Ectodermal cell (in vitro differentiated cells): ENCODE results near the gene GABRB1.

Source experiments
- H3K27ac ChIP-seq: 2 replicates; pipeline ENCODE4 v1.7.0; 2013; ENCODE audit warnings: mild to moderate bottlenecking, low read depth, low read length; ENCODE audit not compliant: insufficient read depth, poor library complexity, severe bottlenecking
- H3K27me3 ChIP-seq: 2 replicates; pipeline ENCODE4 v1.7.0; 2013; ENCODE audit warnings: mild to moderate bottlenecking, low read length; ENCODE audit not compliant: insufficient read depth, control insufficient read depth, poor library complexity, severe bottlenecking
- H3K36me3 ChIP-seq: one replicate; pipeline ENCODE4 v1.7.0; 2013; ENCODE audit warnings: low read length; ENCODE audit not compliant: control insufficient read depth, insufficient read depth
- H3K4me1 ChIP-seq: one replicate; pipeline ENCODE4 v1.7.0; 2013; ENCODE audit warnings: low read length; ENCODE audit not compliant: control insufficient read depth, insufficient read depth
- H3K4me3 ChIP-seq: 2 replicates; pipeline ENCODE4 v1.7.0; 2013; ENCODE audit warnings: low read depth, low read length, control low read depth; ENCODE audit not compliant: insufficient read depth
- H3K9me3 ChIP-seq: 2 replicates; pipeline ENCODE4 v1.7.0; 2013; ENCODE audit warnings: mild to moderate bottlenecking, low read length, moderate library complexity; ENCODE audit not compliant: control insufficient read depth
- WGBS, 2 experiments: methylation state at CpG; one replicate each; pipeline ENCODE4 v1.1.7; 2013; ENCODE audit warnings: missing lambda C conversion rate in 2 of 2; 5-methylcytosine and 5-hydroxymethylcytosine counted together

Gene GABRB1

DNA sequence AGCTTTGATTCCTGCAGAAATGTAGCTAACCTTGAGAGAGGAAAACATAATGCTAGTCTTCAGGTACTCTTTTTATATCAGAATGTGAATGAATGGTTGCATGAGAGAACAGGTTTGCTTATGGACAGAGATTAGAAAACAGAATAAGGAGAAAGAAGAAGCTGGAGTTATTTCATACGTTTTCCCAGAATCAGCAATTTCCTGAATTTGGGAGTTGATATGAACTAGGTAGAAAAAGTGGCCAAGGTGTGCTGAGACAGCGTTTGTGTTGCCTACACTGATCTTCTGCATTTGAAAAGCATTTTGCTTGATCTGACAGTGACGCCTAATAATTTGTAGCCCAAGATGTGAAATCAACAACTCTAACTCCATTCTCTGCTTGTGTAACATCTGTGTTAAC is 12.5 kb downstream of the GABRB1 start:
- Histone ChIP-seq H3K9me3 (no peaks in the 10 kb centered on the region), H3K27ac (no peak overlapping the region), H3K27me3 (no peaks in the 10 kb centered on the region), H3K4me1 (no peaks in the 10 kb centered on the region), H3K4me3 (no peak overlapping the region), H3K36me3 (no peaks in the 10 kb centered on the region)
- 86 to 90% methylated on average over 3 of the region's 3 CpGs for WGBS, 2 experiments

DNA sequence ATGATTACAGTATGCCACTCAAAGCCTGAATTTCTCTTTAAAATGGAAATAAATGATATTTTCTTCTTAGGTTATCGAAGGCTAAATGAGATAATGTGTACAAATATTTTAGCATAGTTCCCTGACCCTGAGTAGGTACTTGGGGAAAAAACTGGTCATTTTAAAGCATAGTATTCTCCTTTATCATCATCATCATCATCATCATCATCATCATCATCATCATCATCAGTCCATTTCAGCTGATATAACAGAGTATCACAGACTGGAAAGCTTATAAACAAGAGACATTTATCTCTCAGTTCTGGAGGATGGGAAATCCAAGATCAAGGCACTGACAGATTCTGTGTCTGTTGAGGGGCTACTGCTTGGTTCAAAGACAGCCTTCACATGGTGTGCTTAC is 13.9 kb downstream of the GABRB1 start:
- H3K9me3 ChIP-seq = no peaks in the 10 kb centered on the region
- H3K4me3 ChIP-seq = no peak overlapping the region
- H3K4me1 ChIP-seq = no peaks in the 10 kb centered on the region
- H3K36me3 ChIP-seq = no peaks in the 10 kb centered on the region
- H3K27me3 ChIP-seq = no peaks in the 10 kb centered on the region
- H3K27ac ChIP-seq = no peak overlapping the region
- 91% methylated on average over 1 of the region's 1 CpG; no CpG with 5 or more reads in 1 of the 2 experiments for WGBS, 2 experiments

DNA sequence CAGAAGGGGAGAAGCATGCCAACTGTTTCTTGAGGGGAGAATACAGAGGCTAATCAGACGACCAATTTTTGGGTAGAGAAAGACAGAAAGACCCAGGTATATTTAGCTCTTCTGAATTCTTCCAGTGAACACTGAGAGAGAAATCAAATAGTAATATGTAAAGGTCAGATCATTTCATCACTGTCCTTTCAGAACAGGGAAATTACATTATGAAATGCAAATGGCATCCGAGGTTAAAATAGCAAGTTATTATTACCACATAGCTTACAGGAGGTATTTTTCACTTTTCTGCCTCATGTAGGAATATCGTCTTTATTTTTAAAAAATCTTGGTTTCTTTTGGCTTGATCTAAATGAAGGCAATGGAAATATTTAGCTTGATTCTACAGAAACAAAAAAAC is 18.0 kb downstream of the GABRB1 start:
- H3K4me3 ChIP-seq = no peak overlapping the region
- no peaks in the 10 kb centered on the region for H3K27me3 ChIP-seq
- WGBS, 2 experiments = 22 to 72% methylated on average over 1 to 2 of the region's 3 CpGs

DNA sequence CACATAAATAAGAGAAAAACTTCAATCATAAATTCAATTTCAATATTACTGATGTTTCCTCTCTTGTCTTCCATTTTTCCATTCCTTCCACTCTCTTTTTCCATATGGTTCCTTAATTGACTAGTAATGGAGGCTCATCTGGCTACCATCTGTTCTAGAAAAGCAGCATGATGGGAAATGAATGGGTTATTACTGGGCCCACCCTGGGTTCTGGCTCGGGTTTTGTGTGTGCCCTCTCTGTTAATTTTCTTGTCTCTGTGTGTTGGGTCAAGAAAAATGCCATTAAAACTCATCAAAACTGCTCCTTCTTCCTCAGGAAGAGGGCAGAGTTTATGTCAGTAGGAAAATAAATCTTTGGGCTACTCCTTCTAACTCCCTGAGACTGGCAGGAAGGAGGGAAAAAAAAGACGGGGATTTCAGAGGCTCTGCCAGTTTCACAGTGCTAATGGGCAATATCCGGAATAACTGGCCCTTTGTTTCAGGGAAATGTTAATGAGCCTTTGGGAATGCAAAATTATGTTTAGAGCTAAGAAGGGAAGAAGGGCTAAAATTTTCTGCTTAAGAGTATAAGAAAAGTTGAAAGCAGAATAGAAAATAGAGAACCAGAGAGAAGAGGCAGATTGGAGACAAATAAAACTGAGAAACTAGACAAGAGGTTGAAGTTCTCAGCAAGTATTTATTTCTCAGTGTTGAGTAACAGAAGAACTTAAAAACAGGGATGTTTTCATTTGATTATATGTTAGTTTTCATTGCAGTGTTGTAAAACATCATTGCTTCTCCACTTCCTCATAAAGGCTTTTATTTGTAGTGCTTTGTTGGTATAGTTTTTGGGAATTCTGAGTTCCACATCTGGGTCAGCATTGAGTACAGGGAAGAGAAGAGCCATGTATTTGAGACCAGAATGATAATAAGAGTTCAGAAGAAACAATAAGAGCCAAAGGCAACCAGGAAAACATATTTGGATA is 19.7 kb downstream of the GABRB1 start:
- Histone ChIP-seq H3K27me3 (no peaks in the 10 kb centered on the region), H3K4me1 (no peaks in the 10 kb centered on the region), H3K9me3 (no peaks in the 10 kb centered on the region), H3K36me3 (no peaks in the 10 kb centered on the region), H3K27ac (no peak overlapping the region), H3K4me3 (no peak overlapping the region)
- WGBS, 2 experiments = 67 to 71% methylated on average over 3 of the region's 3 CpGs

More for the DNA sequence above, 18.0 kb downstream of the GABRB1 start:
- no peaks in the 10 kb centered on the region for H3K9me3 ChIP-seq
- H3K36me3 ChIP-seq = no peaks in the 10 kb centered on the region
- no peaks in the 10 kb centered on the region for H3K4me1 ChIP-seq
- H3K27ac ChIP-seq = no peak overlapping the region

DNA sequence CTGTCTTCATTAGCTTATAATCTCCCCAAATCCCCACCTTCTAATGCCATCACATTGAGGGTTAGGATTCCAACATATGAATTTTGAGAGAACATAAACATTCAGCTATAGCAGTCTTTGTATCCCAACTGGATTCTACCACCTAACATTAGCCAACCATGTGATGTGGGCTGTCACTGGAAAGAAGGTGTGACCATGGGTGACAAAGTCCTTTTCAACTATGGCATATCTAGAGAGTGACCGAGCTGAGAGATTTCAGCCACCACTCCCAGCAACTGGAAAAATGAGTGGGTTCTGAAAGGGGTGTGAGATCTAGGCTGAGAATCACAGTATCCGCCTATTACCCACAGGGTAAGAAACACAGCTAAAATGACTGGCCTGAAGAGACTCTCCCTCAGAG is 22.1 kb downstream of the GABRB1 start:
- no peaks in the 10 kb centered on the region for H3K4me1 ChIP-seq
- H3K9me3 ChIP-seq = no peaks in the 10 kb centered on the region
- H3K27ac ChIP-seq = no peak overlapping the region
- 85 to 97% methylated on average over 2 of the region's 2 CpGs for WGBS, 2 experiments
- H3K27me3 ChIP-seq = no peaks in the 10 kb centered on the region
- no peak overlapping the region for H3K4me3 ChIP-seq
- no peaks in the 10 kb centered on the region for H3K36me3 ChIP-seq

DNA sequence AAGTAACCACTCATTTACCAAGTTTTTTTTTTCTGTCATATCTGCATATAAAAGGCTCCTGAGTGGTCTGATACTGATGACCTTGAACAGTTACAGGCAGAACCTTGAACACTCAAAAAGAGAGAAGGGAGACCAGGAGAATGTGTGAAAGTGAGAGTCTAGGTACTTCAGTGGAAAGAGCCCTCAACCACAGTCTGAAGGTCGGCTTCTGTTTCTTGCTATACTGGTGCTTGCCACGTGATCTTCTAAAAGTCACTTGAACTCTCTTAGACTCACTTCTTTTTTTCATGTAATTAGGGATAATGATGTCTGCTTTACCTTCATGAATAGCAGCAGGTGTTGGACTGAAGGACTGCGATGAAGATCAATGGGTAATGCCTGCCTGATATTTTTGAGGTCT is 22.8 kb downstream of the GABRB1 start:
- H3K36me3 ChIP-seq = no peaks in the 10 kb centered on the region

DNA sequence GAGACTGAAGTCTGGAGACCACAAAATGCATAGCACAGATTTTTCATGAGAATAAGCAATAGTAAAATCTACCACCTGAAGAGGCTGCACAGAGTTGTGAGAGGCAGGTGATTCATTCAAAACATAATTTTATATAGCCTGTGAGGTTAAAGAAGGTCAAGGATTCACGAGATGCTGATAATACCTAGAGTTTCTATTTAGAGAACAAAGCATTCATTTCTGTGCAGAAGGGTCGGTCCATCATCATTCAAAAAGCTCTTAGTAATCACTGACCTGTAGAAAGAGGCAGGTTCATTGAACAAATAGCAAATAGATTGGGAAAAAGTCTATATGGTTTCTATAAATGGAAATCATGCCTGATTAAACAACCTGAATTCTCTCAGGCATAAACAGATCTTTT is 26.6 kb downstream of the GABRB1 start:
- Histone ChIP-seq H3K36me3 (no peaks in the 10 kb centered on the region), H3K27me3 (no peaks in the 10 kb centered on the region), H3K4me3 (no peak overlapping the region), H3K4me1 (no peaks in the 10 kb centered on the region), H3K27ac (no peak overlapping the region), H3K9me3 (no peaks in the 10 kb centered on the region)
- 73 to 100% methylated on average over 2 of the region's 2 CpGs for WGBS, 2 experiments

More for the DNA sequence above, 22.8 kb downstream of the GABRB1 start:
- Histone ChIP-seq H3K4me3 (no peak overlapping the region), H3K27me3 (no peaks in the 10 kb centered on the region), H3K27ac (no peak overlapping the region), H3K9me3 (no peaks in the 10 kb centered on the region), H3K4me1 (no peaks in the 10 kb centered on the region)
- 86 to 88% methylated on average over 3 of the region's 3 CpGs for WGBS, 2 experiments

DNA sequence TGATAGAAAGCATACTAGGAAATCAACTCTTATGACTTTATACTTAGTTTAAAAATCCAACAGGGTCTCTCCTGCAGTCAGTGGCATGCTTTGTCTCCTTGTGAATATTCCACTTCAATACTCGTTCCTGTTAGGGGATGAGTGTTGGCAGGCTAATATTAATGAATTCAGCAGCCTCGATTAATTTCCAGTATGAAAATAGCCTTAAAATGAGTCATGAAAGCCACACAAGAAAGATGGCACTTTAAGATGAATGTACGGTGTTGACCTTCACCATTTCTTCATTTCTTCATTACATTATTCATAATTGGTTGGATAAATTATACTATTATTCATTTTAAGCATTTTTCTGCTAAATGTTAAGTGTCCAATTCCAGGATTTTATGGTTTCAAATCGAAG is 29.2 kb downstream of the GABRB1 start:
- no peaks in the 10 kb centered on the region for H3K27me3 ChIP-seq
- H3K9me3 ChIP-seq = no peaks in the 10 kb centered on the region
- WGBS, 2 experiments = 87 to 97% methylated on average over 2 to 4 of the region's 4 CpGs
- no peaks in the 10 kb centered on the region for H3K4me1 ChIP-seq
- no peak overlapping the region for H3K4me3 ChIP-seq
- H3K36me3 ChIP-seq = no peaks in the 10 kb centered on the region
- H3K27ac ChIP-seq = no peak overlapping the region

DNA sequence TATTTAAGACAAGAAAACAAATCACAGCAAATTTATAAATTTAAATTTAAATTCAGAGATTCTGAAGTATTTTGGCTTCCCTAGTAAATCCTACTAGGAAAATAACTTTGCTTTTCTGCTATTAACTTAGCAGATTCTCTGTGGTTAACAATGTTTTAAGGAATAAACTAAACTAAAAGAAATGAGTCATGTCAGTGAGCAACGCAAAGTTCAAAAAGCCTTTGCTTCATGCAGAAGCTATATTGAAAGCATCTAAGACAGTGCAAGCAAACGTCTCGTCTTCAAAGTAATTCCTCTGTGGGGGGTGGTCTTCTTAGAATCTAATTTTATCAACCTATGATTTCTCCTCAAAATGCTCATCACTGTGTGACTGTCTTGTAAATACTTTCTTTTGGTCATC is 30.1 kb downstream of the GABRB1 start:
- 83 to 91% methylated on average over 3 of the region's 3 CpGs for WGBS, 2 experiments
- H3K9me3 ChIP-seq = no peaks in the 10 kb centered on the region
- no peak overlapping the region for H3K27ac ChIP-seq
- H3K36me3 ChIP-seq = no peaks in the 10 kb centered on the region
- H3K27me3 ChIP-seq = no peaks in the 10 kb centered on the region
- no peak overlapping the region for H3K4me3 ChIP-seq
- H3K4me1 ChIP-seq = no peaks in the 10 kb centered on the region

DNA sequence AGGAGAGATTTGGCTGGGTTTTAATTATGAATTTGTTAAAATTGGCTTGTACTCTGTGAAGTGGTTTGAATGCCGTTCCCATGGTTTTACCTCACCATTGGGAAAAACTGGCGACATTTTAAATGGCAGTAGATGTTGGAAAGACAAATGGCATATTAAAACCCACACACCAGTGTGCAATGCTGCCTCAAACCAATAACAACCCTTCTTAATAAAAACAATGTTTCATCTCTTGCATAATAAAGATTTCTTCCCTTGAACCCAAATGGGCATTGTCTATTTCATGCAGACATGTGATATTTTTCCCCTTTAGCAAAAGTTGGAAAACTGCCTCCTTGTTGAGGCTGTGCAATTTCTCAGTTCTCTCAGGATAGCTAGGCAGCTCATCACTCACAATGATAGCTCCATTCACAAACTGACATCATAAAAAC is 33.7 kb downstream of the GABRB1 start:
- no peak overlapping the region for H3K4me3 ChIP-seq
- H3K4me1 ChIP-seq = no peaks in the 10 kb centered on the region
- H3K27ac ChIP-seq = no peak overlapping the region
- no peaks in the 10 kb centered on the region for H3K27me3 ChIP-seq
- H3K36me3 ChIP-seq = no peaks in the 10 kb centered on the region
- 82 to 97% methylated on average over 2 of the region's 2 CpGs for WGBS, 2 experiments
- H3K9me3 ChIP-seq = no peaks in the 10 kb centered on the region
